OCI-M1 (cell line): ENCODE results near the gene LYPD6B.

ENCODE experiments used
- DNase-seq: peaks from one replicate; lab custom pipeline; 2025; lab: John Stamatoyannopoulos, UW

The LYPD6B gene

GRCh38 chr2:149038442-149039212 is at the start of gene LYPD6B:
Gene LYPD6B (plus strand): TSS chr2:149038699. CDS start chr2:149130949, 92,250 bp downstream.
- DNase-seq, result no peak

DNA sequence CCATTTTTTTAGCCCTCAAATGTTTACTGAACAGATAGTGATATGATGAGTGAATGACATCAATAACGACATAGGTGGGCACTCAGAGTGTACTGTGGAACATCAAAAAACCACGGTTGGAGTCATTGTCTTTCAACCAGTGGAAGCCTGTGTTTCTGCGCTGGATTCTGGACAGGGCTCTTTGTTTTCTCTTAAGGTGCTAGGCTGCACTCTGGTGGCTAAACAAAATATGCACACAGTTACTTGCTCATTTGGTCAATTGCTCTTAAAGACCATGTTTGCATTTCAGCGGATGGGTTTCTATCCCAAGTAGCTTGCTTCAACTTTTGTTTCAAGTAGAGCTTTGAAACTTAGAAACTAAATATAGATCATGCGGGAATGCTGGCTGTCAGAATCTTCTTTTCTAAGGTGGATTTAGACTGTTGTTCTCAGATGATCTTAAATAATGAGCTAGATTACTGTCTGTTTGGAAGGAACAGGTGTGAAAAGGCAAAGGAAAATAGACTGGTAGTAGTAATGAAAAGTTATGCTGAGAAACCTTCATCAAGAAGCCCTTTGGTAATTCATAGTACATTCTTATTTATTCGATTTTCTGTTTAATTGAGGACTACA is 48.5 kb upstream of the LYPD6B start:
- DNase-seq, result peak; percentile 81

- DNase-seq, result no peak
Observed at GRCh38 chr2:148990968-148991367, 47.5 kb upstream of the LYPD6B start.

DNA sequence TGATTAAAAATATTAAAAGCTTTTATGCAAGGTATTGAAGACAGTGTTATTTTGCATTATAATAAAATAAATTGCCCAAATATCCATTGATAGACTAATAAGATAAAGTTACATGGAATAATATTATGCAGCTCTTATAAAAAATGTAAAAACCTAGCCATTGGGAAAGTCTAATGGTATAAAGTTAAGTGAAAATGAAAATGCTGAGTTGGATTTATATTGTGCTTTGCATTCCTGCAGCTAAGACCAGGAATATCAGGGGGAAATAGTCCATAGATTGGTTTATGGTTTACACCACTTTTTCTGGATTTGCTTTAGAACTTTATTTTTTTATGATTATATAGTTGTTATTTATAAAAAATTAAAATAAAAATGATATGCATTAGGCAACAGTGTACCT is 46.1 kb upstream of the LYPD6B start:
- no peak for DNase-seq

DNA sequence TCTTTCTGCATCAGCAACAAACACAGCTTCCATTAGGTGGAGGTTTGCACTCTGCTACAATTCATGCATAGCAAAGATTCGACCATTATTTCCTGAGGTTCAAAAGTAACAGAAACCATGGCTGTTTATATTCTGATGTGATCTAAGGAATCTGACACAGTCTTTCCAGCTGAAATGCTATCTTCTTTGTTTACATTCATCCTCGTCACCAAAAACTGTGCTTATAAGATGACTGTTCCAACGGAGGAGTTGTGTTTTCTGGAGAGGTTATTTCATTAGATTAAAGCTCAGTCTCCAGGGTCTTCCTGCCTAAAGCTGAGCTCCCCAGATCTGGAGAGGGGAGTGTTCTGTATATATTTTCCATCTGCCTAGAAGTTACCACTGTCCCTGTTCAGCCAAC is 45.1 kb upstream of the LYPD6B start:
- DNase-seq, result no peak

DNA sequence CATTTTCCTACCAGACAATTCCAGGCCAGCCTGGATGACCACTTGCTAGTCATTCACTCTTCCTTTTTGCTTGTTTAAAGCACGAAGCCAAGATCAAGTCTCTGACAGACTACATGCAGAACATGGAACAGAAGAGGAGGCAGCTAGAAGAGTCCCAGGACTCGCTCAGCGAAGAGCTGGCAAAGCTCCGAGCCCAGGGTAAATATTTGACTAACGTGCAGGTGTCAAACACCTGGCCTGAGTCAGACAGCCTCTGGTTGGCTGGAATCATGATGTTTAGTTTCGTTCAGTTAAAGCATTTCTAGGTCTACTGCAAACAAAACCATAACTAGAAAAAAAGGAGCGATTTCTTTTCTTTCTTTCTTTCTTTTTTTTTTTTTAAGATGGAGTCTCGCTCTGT is 44.2 kb upstream of the LYPD6B start:
- DNase-seq, result no peak

DNA sequence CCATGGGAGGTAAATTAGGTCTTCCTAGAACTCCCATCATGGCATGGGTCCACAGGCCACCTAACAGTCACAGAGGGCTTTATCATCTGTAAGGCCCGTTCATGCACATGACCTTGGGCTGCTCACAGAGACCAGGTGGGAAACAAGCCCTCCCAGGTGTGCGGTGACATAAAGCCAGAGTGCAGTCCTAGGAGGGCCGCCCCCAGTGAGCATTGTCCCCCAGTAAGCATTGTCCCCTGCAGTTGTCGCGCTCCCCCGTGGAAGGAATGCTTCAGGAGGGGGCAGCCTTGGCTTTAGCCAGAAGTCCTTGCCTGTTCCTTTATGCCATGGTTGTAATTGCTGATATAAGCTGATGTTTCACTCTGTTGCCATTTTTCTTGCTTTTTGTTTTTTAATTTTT is 41.7 kb upstream of the LYPD6B start:
- no peak for DNase-seq

- DNase-seq, result no peak
Observed at GRCh38 chr2:148998165-148998830, 40.2 kb upstream of the LYPD6B start.

DNA sequence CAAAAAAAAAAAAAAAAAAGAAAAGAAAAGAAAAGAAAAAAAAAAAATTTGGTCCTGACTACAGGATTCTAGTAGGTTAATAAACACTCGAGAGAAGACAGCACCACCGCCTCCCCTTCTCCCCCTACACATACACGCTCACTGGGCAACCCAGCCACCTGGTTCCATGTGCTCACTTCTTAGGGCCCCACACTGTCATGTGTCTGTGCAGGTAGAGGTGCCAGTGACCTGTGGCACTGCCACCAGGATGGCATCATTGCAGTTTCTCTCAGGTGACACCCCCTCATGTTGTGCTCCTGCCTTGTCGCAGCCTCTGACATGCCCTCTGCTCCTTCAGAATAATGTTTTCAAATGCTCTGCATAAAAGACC is 39.7 kb upstream of the LYPD6B start:
- no peak for DNase-seq

GRCh38 chr2:148999451-148999921 is 39.0 kb upstream of the LYPD6B start:
- no peak for DNase-seq

DNA sequence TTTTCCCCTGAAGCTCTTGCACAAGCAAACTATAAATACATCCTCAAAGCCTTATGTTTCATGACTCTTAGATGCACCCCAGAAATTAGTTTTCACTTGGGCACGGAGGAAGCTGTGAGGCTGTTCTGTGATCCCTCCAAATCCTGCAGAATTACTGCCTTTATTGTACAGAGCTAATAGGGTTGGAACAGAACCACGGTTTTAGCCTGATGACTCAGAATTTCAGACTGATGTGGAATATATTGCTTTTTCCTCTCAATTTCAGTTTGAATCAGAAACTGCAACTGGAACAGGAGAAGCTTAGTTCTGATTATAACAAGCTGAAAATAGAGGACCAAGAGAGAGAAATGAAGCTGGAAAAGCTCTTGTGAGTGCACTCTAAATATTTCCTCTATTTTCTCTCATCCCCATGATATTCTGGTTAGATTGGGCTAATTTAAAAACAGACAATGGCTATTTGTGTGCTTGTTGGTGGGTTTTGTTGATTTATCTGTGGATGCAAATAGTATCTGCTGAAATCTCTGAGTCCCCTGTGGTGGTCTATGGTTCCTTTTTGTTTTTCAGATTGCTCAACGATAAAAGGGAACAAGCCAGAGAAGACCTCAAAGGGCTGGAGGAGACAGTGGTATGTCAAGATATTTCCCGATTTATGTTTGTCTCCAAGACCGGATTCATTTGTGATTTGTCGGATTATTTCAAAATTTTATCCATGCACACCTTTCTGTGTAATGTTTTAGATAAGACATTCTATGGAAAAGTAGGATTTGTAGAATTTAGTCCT is 38.2 kb upstream of the LYPD6B start:
- no peak for DNase-seq

DNA sequence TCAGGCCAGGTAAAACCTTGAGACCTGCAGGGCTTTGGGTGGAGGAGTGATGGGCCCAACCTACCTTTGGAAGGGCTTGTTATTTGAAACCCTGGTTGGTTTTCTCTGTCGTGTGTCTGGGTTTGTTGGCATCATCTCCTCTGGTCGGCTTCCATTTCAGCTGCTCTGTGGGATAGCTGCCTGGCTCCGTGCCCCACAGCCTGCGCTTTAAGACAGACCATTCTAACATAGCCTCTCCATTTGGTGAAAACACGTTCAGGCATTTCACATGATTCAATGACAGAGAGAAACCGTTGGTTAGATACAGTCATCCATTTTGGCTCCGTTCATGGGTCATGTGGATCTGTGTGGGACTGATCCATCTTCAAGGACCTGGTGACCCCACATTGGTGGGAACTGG is 37.0 kb upstream of the LYPD6B start:
- no peak for DNase-seq

DNA sequence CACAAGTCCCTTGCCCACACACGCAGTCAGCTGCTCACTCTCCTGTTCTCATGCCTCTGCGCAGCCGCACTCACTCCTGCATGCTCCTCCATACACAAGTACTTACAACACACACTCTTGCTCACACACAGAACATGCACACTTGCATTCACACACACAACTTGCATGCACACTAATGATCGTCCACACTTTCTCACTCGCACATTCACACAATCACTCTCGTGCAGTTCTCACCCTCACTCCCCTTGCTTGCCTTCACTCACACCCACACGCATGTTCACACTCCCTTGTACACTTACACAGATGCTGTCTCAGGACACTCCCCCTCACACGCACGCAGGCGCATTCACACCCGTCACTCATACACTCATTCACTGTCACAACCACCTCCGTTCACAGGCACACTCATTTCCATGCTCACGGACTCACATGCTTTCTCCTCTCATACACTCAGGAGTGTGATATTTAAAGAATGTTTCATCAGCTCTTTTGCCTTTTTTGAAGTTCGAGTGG is 36.1 kb upstream of the LYPD6B start:
- no peak for DNase-seq

- no peak for DNase-seq
Observed at GRCh38 chr2:149002891-149003740, 35.4 kb upstream of the LYPD6B start.

GRCh38 chr2:149004836-149005235 is 33.7 kb upstream of the LYPD6B start:
- no peak for DNase-seq

DNA sequence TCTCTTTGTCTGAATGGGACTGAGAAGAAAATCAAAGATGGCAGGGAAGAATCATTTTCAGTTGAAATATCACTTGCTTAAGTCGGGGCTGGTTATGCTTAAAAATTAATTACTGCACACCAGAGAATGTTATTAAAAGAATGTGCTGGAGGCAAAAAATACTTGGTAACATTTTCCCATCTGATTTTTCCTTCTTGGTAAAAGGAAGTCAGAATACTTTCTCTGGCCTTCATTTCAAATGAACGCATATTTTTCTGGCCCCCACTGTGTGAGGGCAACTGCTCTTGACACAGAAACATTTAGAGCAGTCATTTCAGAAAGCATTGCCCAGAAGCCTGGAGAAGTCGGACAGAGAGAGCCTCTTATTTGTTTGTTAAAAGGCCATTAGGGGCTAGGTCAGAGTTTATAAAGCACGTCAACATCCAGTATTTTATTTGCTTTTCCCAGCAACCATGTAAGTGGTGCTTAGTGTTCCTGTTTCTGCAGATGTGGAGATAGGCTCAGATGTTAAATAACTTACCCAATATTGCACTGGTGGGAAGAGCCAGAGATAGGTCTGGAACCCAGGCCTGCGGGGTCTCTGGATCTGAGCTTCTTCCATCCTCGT is 32.9 kb upstream of the LYPD6B start:
- DNase-seq, result no peak

- no peak for DNase-seq
Observed at GRCh38 chr2:149006883-149007543, 31.5 kb upstream of the LYPD6B start.

DNA sequence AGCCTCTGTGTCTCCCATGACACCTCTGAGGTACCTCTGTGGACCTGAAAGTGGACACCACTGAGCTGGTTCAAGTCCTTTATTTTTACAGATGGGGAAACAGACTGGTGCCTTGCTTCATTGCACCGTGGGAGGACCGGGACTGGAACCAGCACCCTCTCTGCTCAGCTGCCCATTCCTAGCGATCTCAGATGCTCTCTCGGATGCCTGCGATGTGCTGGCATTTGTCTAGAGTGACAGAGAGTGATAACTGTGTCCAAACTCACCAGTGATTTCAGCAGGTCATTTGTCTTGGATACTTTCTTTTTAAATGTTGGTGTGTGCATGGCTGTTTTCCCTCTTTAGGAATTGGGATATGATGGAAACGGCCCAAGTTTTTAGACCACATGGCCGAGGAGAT is 30.1 kb upstream of the LYPD6B start:
- no peak for DNase-seq

DNA sequence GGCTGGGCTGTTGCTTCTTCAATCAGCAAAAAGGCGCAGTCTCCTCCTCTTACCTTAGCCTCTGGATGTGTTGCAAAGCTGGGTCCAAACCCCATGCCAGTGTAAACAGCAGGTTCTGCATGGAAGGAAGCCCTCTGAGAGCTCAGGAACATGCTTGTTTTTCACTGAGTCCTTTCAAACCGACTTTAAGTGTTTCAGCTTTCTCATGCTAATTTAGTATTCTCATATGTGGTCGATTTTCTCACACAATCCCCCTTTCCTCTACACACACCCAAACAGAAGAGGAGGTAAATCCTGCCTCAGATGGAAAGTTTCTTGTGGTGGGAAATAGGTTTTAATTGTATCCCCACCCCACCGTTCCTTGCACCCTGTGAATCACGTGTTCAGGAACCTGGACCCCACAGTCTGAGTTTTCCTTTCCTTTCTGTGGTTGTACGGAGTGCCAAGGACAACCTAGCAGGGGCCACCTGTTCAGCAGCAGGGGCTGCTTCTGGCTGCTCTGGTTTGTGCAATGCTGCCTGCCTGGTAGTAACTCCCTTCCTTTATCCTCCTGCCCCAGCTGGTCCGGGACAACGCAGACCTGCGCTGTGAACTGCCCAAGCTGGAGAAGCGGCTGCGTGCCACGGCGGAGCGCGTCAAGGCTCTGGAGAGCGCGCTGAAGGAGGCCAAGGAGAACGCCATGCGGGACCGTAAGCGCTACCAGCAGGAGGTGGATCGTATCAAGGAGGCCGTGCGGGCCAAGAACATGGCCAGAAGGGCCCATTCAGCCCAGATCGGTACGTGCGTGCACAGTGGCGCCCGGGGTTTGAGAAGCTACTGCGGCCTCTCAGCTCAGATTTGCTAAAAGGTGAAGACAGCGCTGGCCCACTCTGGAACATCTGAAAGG is 28.7 kb upstream of the LYPD6B start:
- DNase-seq, result no peak
